Measurements from ENCODE around the gene MS4A6A.
"Not testable (repeated sequence)": the region's sequence is repeated elsewhere in the genome, so short reads cannot be mapped to it uniquely, and the experiment has no call there.

The MS4A6A gene

DNA sequence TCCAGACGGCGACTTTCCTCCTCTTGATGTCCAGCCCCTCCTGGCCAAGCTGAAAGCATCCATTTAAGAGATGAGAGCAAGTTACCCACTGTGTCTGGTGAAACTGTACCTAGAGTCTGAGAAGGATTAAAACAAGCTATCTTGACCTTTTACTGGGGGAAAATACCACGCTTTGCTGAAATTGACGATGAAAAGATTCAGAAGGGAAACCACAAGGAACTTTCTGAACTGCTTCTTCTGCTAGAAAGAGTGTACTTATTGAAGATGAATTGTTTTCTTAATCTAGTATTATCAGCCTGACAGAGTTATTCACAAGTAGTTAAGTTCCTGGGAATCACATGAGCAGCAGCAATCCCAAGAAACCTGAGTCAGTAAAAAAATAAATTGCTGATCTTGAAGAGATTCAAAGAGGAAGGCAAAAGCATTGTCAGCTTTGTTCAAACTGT, 13.1 kb upstream of the MS4A6A start:
- TF ChIP-seq, protein P1, sequence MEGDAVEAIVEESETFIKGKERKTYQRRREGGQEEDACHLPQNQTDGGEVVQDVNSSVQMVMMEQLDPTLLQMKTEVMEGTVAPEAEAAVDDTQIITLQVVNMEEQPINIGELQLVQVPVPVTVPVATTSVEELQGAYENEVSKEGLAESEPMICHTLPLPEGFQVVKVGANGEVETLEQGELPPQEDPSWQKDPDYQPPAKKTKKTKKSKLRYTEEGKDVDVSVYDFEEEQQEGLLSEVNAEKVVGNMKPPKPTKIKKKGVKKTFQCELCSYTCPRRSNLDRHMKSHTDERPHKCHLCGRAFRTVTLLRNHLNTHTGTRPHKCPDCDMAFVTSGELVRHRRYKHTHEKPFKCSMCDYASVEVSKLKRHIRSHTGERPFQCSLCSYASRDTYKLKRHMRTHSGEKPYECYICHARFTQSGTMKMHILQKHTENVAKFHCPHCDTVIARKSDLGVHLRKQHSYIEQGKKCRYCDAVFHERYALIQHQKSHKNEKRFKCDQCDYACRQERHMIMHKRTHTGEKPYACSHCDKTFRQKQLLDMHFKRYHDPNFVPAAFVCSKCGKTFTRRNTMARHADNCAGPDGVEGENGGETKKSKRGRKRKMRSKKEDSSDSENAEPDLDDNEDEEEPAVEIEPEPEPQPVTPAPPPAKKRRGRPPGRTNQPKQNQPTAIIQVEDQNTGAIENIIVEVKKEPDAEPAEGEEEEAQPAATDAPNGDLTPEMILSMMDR (IDR thresholded peaks at IDR 0.05; ENCODE audit: low read length, missing control alignments), result no peak
- no peak for DNase-seq (ENCODE audit: low read depth)
- H3K4me3 ChIP-seq (replicated peaks; ENCODE audit: low read depth, low read length), result no peak overlapping the region

DNA sequence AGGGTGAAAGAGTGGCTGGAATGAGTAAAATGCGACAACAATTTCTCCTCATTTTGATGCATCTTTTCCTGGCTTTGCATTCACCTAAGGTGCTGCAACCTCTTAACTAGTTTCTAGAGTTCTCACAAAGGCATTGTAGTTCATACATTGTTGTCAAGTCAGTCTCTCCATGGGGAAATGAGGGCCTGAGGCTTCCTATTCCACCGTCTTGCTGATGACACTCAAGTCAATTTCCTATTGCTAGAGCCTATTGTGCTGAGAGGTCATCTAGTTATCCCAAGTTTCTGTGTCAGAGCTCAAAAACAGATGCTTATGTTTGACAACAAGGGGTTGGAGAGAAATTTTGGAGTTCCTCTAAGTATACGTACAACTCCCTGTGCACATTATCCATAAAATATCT, 11.6 kb upstream of the MS4A6A start:
- TF ChIP-seq, protein P1 (IDR thresholded peaks at IDR 0.05; ENCODE audit: low read length, missing control alignments), result no peak
- DNase-seq (ENCODE audit: low read depth), result no peak
- no peak overlapping the region for H3K4me3 ChIP-seq (replicated peaks; ENCODE audit: low read depth, low read length)

DNA sequence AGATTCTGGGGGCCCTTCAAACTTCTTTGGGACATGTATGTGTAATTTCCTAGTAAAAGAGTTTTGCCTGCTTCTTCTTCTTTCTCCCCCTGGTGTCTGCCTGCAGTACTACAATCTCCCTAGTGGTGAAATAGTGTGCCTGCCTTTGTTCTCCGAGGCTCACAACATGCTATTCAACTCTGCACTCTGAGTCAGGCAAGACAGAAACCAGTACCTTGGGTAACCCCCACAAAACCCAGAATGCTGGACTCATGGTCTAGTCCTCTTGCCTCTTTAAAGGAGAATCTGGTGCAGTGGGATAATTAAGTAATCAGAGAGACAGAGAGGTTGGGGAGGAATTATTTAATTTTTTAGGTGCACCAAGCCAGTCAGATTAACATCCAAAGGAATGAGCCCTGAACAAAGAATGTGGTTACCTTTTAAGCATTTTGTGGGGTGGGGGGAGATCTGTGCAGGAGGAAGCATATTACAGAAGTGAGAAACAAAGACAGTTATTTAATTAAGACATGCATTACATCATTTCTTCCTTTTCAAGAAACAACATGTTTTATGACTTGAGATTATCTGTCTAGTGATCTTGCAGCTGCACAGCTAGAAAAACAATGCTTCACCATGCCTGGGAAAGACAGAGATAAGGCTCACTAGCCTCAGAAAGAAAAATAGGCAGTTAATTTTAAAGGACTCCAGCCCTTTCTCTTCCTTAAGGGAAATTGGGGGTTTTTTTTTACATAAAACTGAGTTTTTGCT, 11.0 kb upstream of the MS4A6A start:
- TF ChIP-seq, protein P1 (IDR thresholded peaks at IDR 0.05; ENCODE audit: low read length, missing control alignments), result peak; percentile 94
- no peak overlapping the region for H3K4me3 ChIP-seq (replicated peaks; ENCODE audit: low read depth, low read length)
- DNase-seq (ENCODE audit: low read depth), result peak; percentile 68

DNA sequence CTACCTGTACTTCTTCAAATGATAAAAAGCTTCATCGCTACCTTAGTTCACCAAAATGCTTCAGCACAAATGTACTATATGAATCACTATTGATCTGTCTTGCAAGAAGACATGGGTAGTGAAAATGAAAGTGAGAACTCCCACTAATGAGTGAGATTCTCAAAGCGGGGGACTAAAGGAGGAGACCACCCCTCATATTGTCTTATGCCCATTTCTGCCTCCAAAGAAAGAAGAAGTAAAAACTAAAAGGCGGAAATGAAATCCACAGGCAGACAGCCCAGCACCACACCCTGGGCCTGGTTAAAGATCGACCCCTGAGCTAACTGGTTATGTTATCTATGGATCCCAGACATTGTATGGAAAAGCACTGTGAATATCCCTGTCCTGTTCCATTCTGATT, 9.7 kb upstream of the MS4A6A start:
- not testable (repeated sequence) for DNase-seq (ENCODE audit: low read depth); H3K4me3 ChIP-seq (replicated peaks; ENCODE audit: low read depth, low read length)

DNA sequence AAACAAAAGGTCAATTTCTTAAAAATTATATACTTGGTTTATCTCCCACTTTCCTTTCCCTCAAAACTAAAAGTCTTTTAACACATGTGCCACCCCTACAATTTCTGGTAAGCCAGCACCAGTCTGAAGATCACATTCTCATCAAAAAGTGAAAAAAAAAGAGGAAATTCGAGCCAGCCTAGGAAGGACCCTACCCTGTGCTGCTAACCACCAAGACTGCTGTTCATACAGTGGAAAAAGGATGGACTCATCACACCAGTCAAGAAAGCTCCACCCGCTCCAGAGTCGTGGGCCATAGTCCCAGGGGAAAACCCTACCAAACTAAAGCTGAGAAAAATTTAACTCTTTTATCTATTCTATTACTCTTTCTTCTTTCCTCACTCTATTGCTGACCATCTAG, 5.6 kb upstream of the MS4A6A start:
- DNase-seq (ENCODE audit: low read depth); H3K4me3 ChIP-seq (replicated peaks; ENCODE audit: low read depth, low read length): not testable (repeated sequence)

DNA sequence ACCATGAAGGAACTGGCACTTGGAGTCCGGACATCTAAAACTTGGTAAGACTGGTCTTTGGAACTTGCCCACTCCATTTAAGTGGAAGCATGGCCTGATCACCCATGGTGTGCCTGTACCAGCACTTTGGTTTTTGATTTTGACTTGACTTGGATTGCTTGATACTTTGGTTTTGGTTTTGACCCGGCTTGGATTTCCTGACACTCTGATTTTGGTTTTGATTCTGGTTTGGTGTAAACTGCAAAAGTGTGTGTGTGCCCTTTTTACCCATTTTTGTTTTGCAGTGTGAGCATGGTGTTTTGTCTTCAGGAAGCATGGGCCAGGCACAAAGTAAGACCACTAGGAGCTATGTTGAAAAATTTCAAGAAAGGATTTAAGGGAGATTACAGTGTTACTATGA, 3.2 kb upstream of the MS4A6A start:
- not testable (repeated sequence) for H3K4me3 ChIP-seq (replicated peaks; ENCODE audit: low read depth, low read length); DNase-seq (ENCODE audit: low read depth)

DNA sequence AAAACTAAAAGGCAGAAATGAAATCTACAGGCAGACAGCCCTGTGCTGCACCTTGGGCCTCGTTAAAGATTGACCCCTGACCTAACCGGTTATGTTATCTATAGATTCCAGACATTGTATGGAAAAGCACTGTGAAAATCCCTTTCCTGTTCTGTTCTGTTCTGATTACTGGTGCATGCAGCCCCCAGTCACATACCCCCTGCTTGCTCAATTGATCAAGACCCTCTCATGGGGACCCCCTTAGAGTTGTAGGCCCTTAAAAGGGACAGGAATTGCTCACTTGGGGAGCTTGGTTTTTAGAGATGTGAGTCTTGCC, 2.6 kb upstream of the MS4A6A start:
- H3K4me3 ChIP-seq (replicated peaks; ENCODE audit: low read depth, low read length); DNase-seq (ENCODE audit: low read depth): not testable (repeated sequence)

DNA sequence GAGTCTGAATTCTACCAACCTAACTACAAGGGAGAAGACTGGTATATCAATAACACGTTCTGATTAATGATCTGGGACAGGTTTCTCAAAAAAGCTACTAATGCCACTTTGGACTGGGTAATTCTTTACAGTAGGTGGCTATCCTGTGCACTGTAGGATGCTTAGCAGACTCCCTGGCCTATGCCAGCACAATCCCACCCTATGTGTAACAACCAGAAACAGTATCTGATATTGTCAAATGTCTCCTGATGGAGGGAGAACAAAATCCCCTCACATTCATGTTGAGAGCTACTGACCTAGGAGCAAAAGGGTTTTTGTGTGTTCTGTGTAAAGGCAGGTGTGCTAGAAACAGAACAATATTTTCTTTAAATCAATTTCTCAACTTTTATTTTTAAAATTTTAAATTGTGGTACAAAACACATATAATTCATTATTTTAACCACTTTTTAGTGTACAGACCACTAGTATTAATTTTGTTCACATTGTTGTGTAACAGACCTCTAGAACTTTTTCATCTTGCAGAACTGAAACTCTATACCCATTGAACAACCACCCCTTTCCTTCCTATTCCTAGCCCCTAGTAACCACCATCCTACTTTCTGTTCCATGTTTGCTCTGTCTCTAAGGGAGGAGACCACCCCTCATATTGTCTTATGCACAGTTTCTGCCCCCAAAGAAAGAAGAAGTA, 2.1 kb upstream of the MS4A6A start:
- no peak for DNase-seq (ENCODE audit: low read depth)
- H3K4me3 ChIP-seq (replicated peaks; ENCODE audit: low read depth, low read length), result no peak overlapping the region
- TF ChIP-seq, protein P1 (IDR thresholded peaks at IDR 0.05; ENCODE audit: low read length, missing control alignments), result no peak

DNA sequence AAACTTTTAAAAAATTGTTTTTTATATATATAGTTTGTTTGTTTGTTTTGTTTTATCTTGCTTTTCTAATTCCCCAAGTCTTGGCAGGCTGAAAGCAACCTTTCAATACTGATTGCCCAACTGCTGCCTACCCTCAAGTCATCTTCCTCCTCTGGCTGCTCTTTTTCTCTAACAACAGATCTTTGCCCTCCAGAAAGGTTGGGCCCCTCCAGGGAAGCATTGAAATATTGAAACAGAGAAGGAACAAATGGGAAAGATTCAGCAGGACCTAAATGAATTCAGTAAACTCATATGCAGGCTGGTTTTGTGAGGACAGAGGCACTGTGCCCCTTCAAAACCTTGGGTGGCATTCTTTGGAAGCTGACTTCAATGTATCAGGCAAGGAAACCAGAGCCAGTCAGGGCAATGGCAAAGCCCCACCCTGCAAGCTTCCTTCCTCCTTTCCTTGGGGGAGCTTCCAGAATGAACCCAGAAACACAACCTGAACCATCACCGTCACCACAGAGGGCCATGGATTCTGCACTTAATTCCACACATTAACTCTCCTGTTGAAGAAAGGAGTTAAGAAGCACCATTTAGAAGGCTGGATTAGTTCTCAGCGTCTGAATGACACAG, 815 bp upstream of the MS4A6A start:
- DNase-seq (ENCODE audit: low read depth), result no peak
- TF ChIP-seq, protein P1 (IDR thresholded peaks at IDR 0.05; ENCODE audit: low read length, missing control alignments), result no peak
- no peak overlapping the region for H3K4me3 ChIP-seq (replicated peaks; ENCODE audit: low read depth, low read length)
